Esophagus muscularis mucosa (tissue), 4 donors: ENCODE measurements around the gene KMT2E. TPM values are rescaled to one million over a fixed set of nuclear protein-coding genes. Genes with fewer than 3 reads are reported as not detected.

Source experiments
- DNase-seq: peaks from one replicate; pipeline ENCODE4 v3.0.0-alpha.2; 2017; ENCODE audit errors: extremely low spot score
- H3K27ac ChIP-seq, 4 donors: fragments of 200-600 bp; sonication (generic); replicated peaks in 1 of 4; 1 replicate in 3 of 4; 2 replicates in 1 of 4; pipeline ENCODE4 v1.5.1; 2016 to 2019; ENCODE audit warnings: mild to moderate bottlenecking in 1 of 4
- H3K27me3 ChIP-seq, 4 donors: fragments of 200-600 bp; sonication (generic); one replicate each; pipeline versions ENCODE4 v1.5.1 to v1.6.0; 2016 to 2019
- H3K36me3 ChIP-seq, 4 donors: fragments of 200-600 bp; sonication (generic); one replicate each; pipeline ENCODE4 v1.5.1; 2016 to 2019
- H3K4me1 ChIP-seq, 4 donors: fragments of 200-600 bp; sonication (generic); one replicate each; pipeline ENCODE4 v1.5.1; 2016 to 2019
- H3K4me3 ChIP-seq, 4 donors: fragments of 200-600 bp; sonication (generic); 1 replicate in 2 of 4; 2 replicates in 2 of 4; pipeline ENCODE4 v1.5.1; 2016 to 2019; ENCODE audit warnings: mild to moderate bottlenecking in 4 of 4, moderate library complexity in 1 of 4
- H3K9me3 ChIP-seq, 4 donors: fragments of 200-600 bp; sonication (generic); 1 replicate in 3 of 4; 2 replicates in 1 of 4; pipeline ENCODE4 v1.5.1; 2016 to 2019
- EP300 ChIP-seq: sonication (generic); formaldehyde crosslinking; IDR thresholded peaks from one replicate; pipeline ENCODE4 v1.6.1; 2017; ENCODE audit warnings: antibody characterized with exemption
- POLR2A ChIP-seq: fragments of 450-650 bp; IDR thresholded peaks from one replicate; pipeline ENCODE4 v1.6.1; 2017; ENCODE audit warnings: antibody characterized with exemption, moderate library complexity, mild to moderate bottlenecking, low read depth
- POLR2AphosphoS5 ChIP-seq, 2 donors: sonication (generic); formaldehyde crosslinking; IDR thresholded peaks; one replicate each; pipeline ENCODE4 v1.6.1; 2017; ENCODE audit warnings: antibody characterized with exemption in 2 of 2
- WGBS: methylation state at CpG from one replicate; pipeline ENCODE4 v1.1.5; 2018; 5-methylcytosine and 5-hydroxymethylcytosine counted together
- intact Hi-C: fragments of 100-400 bp; cut with DNase I; formaldehyde crosslinking; loops from one replicate; pipeline ENCODE4 v1.15.1; 2023
- total RNA-seq, 4 donors: library from RNA; depleted of rRNA; stranded (reverse); fragments of >200 nt; gene quantifications; one replicate each; pipeline versions ENCODE4 v1.1.0 to v1.2.1, GENCODE V29; 2016
- TF ChIP-seq, protein P1 (sequence below), 3 experiments: fragments of 200-600 bp in 2 of 3; fragments of 450-650 bp in 1 of 3; sonication (generic) in 2 of 3; IDR thresholded peaks; one replicate each; pipeline ENCODE4 v1.5.1; 2017 to 2019; ENCODE audit warnings: antibody characterized with exemption in 3 of 3, mild to moderate bottlenecking in 2 of 3, moderate library complexity in 1 of 3

KMT2E gene
- total RNA-seq, 4 donors from 2014 or later = 77.0 to 109 (median 94.0) TPM

DNA sequence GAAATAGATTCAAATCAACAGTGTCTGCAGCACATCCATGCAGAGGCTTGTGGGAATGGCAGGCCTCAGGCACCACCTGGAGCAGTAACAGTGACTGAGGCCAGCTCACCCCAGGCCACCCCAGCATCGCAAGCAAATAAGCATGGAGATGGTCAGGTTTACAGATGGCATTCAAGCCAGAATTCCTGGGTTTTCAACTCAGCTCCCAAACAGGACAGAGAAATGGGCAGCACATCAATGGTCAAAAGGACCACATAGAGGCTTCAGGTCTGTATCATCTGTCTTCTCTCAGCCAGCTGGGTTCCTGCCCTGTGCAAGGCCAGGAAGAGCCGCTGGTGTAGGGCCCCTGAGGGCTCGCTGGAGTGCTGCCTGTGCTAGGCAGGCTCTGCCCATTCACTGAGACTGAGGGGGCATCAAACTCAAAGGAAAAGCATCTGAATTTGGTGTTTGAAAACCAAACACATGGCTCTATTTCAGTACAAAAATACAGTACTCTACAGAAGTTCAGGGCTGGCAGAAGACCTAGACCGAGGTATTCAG lies 112.5 kb downstream of the KMT2E start:
- 83% methylated on average over 3 of the region's 4 CpGs for WGBS
- no peaks in the 10 kb centered on the region for H3K27me3 ChIP-seq
- H3K9me3 ChIP-seq = no peaks in the 10 kb centered on the region
- H3K4me1 ChIP-seq = peaks cover 5 to 14% (median 12%) of the 10 kb centered on the region in 4 donors
- DNase-seq = peak; percentile 14
- H3K27ac ChIP-seq = no peak overlapping the region
- peaks cover 0 to 37% (median 24%) of the 10 kb centered on the region in 4 donors for H3K36me3 ChIP-seq
- TF ChIP-seq POLR2AphosphoS5 (IDR thresholded peaks at IDR 0.05) = no peak
- TF ChIP-seq, protein P1, sequence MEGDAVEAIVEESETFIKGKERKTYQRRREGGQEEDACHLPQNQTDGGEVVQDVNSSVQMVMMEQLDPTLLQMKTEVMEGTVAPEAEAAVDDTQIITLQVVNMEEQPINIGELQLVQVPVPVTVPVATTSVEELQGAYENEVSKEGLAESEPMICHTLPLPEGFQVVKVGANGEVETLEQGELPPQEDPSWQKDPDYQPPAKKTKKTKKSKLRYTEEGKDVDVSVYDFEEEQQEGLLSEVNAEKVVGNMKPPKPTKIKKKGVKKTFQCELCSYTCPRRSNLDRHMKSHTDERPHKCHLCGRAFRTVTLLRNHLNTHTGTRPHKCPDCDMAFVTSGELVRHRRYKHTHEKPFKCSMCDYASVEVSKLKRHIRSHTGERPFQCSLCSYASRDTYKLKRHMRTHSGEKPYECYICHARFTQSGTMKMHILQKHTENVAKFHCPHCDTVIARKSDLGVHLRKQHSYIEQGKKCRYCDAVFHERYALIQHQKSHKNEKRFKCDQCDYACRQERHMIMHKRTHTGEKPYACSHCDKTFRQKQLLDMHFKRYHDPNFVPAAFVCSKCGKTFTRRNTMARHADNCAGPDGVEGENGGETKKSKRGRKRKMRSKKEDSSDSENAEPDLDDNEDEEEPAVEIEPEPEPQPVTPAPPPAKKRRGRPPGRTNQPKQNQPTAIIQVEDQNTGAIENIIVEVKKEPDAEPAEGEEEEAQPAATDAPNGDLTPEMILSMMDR (IDR thresholded peaks at IDR 0.05) = no peak
- H3K4me3 ChIP-seq = no peak overlapping the region
- intact Hi-C loops = no loop called here

DNA sequence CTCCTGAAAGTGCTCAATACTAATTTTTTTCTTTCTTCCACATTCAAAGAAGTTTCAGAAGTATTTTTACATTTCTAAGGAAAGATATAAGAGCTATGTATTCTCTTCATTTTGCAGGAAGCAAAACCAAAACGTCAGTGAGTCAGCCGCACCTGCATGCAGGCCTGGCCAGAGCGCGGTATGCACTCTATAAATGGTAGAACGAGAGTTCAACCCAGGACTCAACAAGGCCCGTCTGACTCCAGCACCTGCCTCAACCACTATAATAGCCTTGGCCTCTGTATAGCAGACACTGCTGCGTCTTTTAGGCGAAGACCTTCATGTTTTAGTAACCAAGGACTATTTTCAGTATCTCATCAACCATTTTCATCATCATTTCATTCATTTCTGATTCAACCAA lies 113.2 kb downstream of the KMT2E start:
- peaks cover 5 to 14% (median 12%) of the 10 kb centered on the region in 4 donors for H3K4me1 ChIP-seq
- no peaks in the 10 kb centered on the region for H3K27me3 ChIP-seq
- H3K9me3 ChIP-seq = no peaks in the 10 kb centered on the region
- WGBS = 83% methylated on average over 8 of the region's 8 CpGs
- no peak overlapping the region for H3K4me3 ChIP-seq
- no peak for TF ChIP-seq POLR2A
- TF ChIP-seq POLR2AphosphoS5 (IDR thresholded peaks at IDR 0.05) = no peak
- TF ChIP-seq, protein P1 (IDR thresholded peaks at IDR 0.05) = no peak
- TF ChIP-seq EP300 = no peak
- peak; percentile 75 for DNase-seq
- peaks cover 0 to 43% (median 30%) of the 10 kb centered on the region in 4 donors for H3K36me3 ChIP-seq
- no peak overlapping the region for H3K27ac ChIP-seq
- intact Hi-C loops = no loop called here

DNA sequence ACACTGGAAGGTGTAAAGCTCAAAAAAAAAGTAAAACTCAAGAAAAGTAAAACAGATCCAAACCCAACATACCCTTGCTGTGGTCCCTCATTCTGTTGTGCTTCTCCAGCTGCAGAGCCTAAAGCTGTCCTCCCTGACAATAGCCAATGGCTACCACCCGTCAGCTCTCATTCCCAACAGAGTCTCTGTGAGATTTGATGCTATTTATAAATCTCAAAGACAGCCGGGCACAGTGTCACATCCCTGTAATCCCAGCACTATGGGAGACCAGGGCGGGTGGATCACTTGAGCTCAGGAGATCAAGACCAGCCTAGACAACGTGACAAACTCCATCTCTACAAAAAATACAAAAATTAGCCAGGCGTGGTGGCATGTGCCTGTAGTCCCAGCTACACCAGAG lies 116.0 kb downstream of the KMT2E start:
- peaks cover 0 to 5% (median 4%) of the 10 kb centered on the region in 4 donors for H3K4me1 ChIP-seq
- H3K4me3 ChIP-seq = no peak overlapping the region
- 89% methylated on average over 5 of the region's 5 CpGs for WGBS
- no peaks in the 10 kb centered on the region for H3K27me3 ChIP-seq
- TF ChIP-seq POLR2A (no peak), EP300 (no peak), POLR2AphosphoS5 (IDR thresholded peaks at IDR 0.05) (no peak)
- TF ChIP-seq, protein P1 (IDR thresholded peaks at IDR 0.05) = no peak
- no peak overlapping the region for H3K27ac ChIP-seq
- H3K36me3 ChIP-seq = peaks cover 0 to 46% (median 37%) of the 10 kb centered on the region in 4 donors
- no peaks in the 10 kb centered on the region for H3K9me3 ChIP-seq
- intact Hi-C loops = no loop called here
- peak; percentile 70 for DNase-seq

DNA sequence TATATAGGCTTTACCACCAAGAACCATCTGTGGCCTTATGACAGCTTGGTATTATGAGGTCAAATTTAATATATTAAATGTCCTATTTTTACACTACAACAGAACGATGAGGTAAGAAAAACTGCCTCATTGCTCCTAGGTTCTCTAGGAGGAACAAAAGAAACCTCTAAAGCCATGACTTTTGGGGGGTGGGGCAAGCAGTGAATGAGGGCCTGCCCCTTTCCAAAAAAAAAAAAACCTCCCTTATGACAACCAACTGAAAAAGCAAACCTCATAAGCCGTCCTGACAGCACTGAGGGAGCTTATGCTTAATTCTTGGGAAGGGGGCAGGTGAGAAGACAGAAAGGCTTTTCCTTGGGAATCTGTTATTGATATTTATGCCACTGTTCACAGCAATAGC lies 116.6 kb downstream of the KMT2E start:
- H3K4me1 ChIP-seq = peaks cover 0 to 5% (median 4%) of the 10 kb centered on the region in 4 donors
- DNase-seq = peak; percentile 2
- H3K27ac ChIP-seq = no peak overlapping the region
- H3K9me3 ChIP-seq = no peaks in the 10 kb centered on the region
- H3K27me3 ChIP-seq = no peaks in the 10 kb centered on the region
- intact Hi-C loops = no loop called here
- no peak overlapping the region for H3K4me3 ChIP-seq
- 83% methylated on average over 2 of the region's 2 CpGs for WGBS
- TF ChIP-seq EP300 (no peak), POLR2AphosphoS5 (IDR thresholded peaks at IDR 0.05) (no peak), POLR2A (no peak)
- TF ChIP-seq, protein P1 (IDR thresholded peaks at IDR 0.05) = no peak
- peaks cover 0 to 46% (median 32%) of the 10 kb centered on the region in 4 donors for H3K36me3 ChIP-seq
